ENCODE measurements around the gene CAV1. TPM values are rescaled to one million over a fixed set of nuclear protein-coding genes. Genes with fewer than 3 reads are reported as not detected.

Gene CAV1
- polyA plus RNA-seq, 4 donors, result 3.1 to 57.3 (median 25.6) TPM

DNA sequence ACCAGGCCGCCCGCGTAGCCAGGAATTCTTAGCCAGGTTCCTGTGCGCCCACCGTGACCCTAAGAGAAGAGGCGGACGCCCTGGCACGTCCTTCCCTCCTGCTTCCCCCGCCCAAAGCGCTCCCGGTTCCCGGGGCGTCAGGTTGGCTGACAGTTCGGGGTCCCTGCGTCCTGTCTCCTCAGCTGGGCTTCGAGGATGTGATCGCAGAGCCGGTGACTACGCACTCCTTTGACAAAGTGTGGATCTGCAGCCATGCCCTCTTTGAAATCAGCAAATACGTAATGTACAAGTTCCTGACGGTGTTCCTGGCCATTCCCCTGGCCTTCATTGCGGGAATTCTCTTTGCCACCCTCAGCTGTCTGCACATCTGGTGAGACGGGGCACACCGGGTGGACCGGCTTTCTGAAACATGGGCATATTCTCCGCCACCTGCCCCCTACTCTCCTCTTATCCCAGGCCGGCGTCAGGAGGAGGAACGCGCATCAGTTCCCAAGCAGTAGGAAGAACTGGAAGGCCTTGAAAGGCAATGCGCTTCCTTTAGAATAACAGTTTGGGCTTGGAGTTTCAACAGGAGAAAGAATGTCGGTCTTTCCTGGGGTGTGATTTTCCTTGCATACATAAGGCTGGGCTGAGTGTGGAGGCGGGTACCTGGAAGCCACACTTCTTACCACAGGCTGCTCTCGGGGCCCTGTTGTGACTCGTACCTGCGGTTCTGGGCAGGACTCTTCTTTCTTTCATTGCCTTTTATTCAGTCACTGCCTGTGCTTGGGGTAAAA lies 24.6 kb upstream of the CAV1 start:
- Histone ChIP-seq H3K4me3 (ENCODE audit: low read depth in 1 of 3, low read length in 3 of 3) (peak overlapping the region; percentile 39 to 72 (median 72)), H3K27me3 (ENCODE audit: control insufficient read depth in 3 of 3, insufficient read depth in 3 of 3, low read length in 3 of 3) (no peaks in the 10 kb centered on the region), H3K4me1 (ENCODE audit: control insufficient read depth in 3 of 3, insufficient read depth in 2 of 3, low read depth in 1 of 3, low read length in 2 of 3) (peaks cover 3 to 25% (median 4%) of the 10 kb centered on the region in 3 donors), H3K9me3 (ENCODE audit: control insufficient read depth in 2 of 2, insufficient read depth in 1 of 2, low read depth in 1 of 2, low read length in 1 of 2) (no peaks in the 10 kb centered on the region), H3K36me3 (ENCODE audit: control insufficient read depth in 3 of 3, insufficient read depth in 2 of 3, low read depth in 1 of 3, low read length in 3 of 3) (no peaks in the 10 kb centered on the region), H3K27ac (ENCODE audit: low read depth in 1 of 3, low read length in 2 of 3) (peak overlapping the region; percentile 68 to 86 (median 77))
- DNase-seq (peak; percentile 26 to 77), FAIRE-seq (no peak)
- WGBS, 3 donors, result 4 to 6% (median 6%) methylated on average over 33 to 36 of the region's 36 CpGs

DNA sequence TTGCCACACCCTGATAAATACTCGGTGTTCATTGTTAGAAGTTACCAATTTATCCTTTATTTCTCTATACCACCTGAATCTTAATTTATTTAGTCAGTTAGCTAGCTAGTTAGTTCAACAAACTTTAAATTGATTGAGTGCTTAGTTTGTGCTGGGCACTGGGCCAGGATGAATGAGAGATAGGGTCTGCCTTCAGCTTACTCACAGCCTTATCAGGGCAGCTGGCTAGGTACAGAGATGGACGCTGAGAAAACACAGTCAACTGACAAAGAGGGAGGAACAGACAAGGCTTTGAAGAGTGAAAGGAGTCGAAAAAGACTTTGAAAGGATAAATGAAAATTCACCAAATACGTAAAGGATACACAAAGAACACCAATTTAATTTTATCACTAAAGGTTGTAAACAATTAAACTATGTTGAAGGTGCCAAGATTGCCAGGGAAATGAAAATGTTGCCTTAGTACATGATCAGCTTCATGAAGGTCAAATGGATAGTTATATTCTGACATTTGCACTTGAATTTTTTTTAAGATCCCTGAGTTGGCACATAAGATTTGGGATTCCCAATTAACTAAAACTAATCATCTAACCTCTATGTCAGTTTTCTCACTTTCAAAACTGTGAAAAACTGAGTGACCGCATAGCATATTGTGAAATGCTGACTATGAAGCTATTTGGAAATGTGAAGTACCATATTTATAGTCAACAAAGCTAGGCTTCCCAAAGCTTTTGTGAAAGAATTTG lies 23.2 kb upstream of the CAV1 start:
- H3K27ac ChIP-seq (ENCODE audit: low read depth in 1 of 3, low read length in 2 of 3), result peak overlapping the region in 2 of 3 donors; percentile 41 to 45
- H3K9me3 ChIP-seq (ENCODE audit: control insufficient read depth in 2 of 2, insufficient read depth in 1 of 2, low read depth in 1 of 2, low read length in 1 of 2), result no peaks in the 10 kb centered on the region
- DNase-seq (peak; percentile 62 to 72), FAIRE-seq (no peak)
- peaks cover 3 to 25% (median 4%) of the 10 kb centered on the region in 3 donors for H3K4me1 ChIP-seq (ENCODE audit: control insufficient read depth in 3 of 3, insufficient read depth in 2 of 3, low read depth in 1 of 3, low read length in 2 of 3)
- H3K36me3 ChIP-seq (ENCODE audit: control insufficient read depth in 3 of 3, insufficient read depth in 2 of 3, low read depth in 1 of 3, low read length in 3 of 3), result peaks cover 0 to 2% (median 0%) of the 10 kb centered on the region in 3 donors
- 31 to 47% (median 38%) methylated on average over 5 of the region's 5 CpGs for WGBS, 3 donors
- peak overlapping the region in 1 of 3 donors; percentile 72 for H3K4me3 ChIP-seq (ENCODE audit: low read depth in 1 of 3, low read length in 3 of 3)
- no peaks in the 10 kb centered on the region for H3K27me3 ChIP-seq (ENCODE audit: control insufficient read depth in 3 of 3, insufficient read depth in 3 of 3, low read length in 3 of 3)

DNA sequence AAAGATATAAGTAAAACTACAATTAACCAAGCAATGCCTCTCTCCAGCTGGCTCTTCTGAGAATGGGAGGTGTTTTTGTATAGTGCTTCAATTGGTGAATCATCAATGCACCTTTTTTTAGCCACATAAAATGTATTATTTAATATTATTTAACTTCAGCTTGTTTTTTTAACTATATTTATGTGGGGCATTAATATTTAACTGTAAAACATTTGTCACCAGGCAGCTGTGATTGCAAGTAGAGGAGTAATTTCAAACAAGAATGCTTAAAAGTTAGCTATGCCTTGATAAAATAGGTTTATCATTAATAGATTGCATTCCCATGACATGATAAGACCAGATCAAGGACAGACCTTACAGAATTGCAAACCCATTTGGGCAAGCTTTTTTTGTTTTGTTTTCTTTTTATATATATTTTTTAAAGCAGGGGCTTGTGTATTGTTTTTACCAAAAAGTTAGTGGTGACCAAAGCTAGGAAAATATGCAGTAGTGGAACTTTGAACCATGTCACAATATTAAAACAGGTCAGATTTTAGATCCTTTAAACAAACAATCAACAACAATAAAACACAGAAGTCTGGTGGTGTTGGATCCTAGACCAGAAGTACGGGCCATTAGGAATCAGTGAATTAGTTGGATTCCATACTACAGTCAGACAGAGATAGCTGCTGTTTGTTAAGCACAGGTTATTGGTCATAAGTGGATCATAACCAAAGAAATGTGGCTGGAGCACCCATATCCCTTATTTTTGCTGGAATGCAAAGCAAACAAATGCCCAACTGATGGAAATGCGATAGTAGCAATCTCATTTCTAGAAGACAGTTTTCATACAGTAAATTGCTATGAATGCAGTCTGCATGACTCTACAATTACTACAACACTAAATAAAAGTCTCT lies 22.4 kb upstream of the CAV1 start:
- Histone ChIP-seq H3K27ac (ENCODE audit: low read depth in 1 of 3, low read length in 2 of 3) (peak overlapping the region in 1 of 3 donors; percentile 23), H3K4me3 (ENCODE audit: low read depth in 1 of 3, low read length in 3 of 3) (peak overlapping the region in 1 of 3 donors; percentile 30), H3K9me3 (ENCODE audit: control insufficient read depth in 2 of 2, insufficient read depth in 1 of 2, low read depth in 1 of 2, low read length in 1 of 2) (no peaks in the 10 kb centered on the region), H3K4me1 (ENCODE audit: control insufficient read depth in 3 of 3, insufficient read depth in 2 of 3, low read depth in 1 of 3, low read length in 2 of 3) (peaks cover 3 to 25% (median 4%) of the 10 kb centered on the region in 3 donors), H3K36me3 (ENCODE audit: control insufficient read depth in 3 of 3, insufficient read depth in 2 of 3, low read depth in 1 of 3, low read length in 3 of 3) (peaks cover 0 to 2% (median 0%) of the 10 kb centered on the region in 3 donors), H3K27me3 (ENCODE audit: control insufficient read depth in 3 of 3, insufficient read depth in 3 of 3, low read length in 3 of 3) (no peaks in the 10 kb centered on the region)
- WGBS, 3 donors, result 51 to 76% (median 67%) methylated on average over 2 of the region's 2 CpGs
- no peak for FAIRE-seq
- peak in 1 of 2 donors; percentile 30 for DNase-seq

DNA sequence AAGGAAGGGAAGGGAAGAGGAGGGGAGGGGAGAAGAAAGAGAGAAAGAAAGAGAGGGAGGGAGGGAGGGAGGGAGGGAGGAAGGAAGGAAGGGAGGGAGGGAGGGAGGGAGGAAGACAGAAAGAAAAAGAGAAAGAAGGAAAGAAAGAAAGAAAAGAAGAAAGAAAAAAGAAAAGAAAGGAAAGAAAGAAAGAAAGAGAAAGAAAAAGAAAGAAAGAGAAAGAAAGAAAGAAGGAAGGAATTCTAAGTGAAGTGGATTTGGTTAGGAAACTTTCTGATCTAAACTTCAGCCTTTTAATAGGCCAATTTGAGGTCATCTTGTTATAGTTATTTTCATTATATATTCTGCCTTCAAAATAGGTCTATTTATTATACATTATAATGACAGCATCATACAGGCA lies 21.0 kb upstream of the CAV1 start:
- Histone ChIP-seq H3K36me3 (ENCODE audit: control insufficient read depth in 3 of 3, insufficient read depth in 2 of 3, low read depth in 1 of 3, low read length in 3 of 3) (peaks cover 0 to 2% (median 0%) of the 10 kb centered on the region in 3 donors), H3K9me3 (ENCODE audit: control insufficient read depth in 2 of 2, insufficient read depth in 1 of 2, low read depth in 1 of 2, low read length in 1 of 2) (no peaks in the 10 kb centered on the region), H3K4me1 (ENCODE audit: control insufficient read depth in 3 of 3, insufficient read depth in 2 of 3, low read depth in 1 of 3, low read length in 2 of 3) (peaks cover 3 to 25% (median 4%) of the 10 kb centered on the region in 3 donors), H3K4me3 (ENCODE audit: low read depth in 1 of 3, low read length in 3 of 3) (no peak overlapping the region), H3K27me3 (ENCODE audit: control insufficient read depth in 3 of 3, insufficient read depth in 3 of 3, low read length in 3 of 3) (no peaks in the 10 kb centered on the region), H3K27ac (ENCODE audit: low read depth in 1 of 3, low read length in 2 of 3) (no peak overlapping the region)
- DNase-seq (no peak), FAIRE-seq (no peak)

DNA sequence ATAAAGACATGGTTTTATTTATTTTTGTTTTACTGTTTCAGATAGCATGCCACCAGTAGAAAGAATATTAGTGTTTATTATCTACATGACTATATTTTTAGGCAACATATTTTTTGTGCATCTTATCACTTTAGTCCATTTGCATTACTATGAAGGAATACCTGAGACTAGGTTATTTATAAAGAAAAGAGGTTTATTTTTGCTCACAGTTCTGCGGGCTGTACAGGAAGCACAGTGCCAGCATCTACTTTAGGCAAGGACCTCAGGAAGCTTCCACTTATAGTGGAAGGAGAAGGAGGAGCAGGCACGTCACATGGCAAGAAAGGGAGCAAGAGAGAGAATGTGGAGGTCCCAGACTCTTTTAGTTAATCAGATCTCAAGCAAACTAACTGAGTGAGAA lies 19.6 kb upstream of the CAV1 start:
- 56 to 95% (median 95%) methylated on average over 2 of the region's 2 CpGs for WGBS, 3 donors
- H3K27ac ChIP-seq (ENCODE audit: low read depth in 1 of 3, low read length in 2 of 3), result no peak overlapping the region
- no peak overlapping the region for H3K4me3 ChIP-seq (ENCODE audit: low read depth in 1 of 3, low read length in 3 of 3)
- peaks cover 0 to 2% (median 0%) of the 10 kb centered on the region in 3 donors for H3K36me3 ChIP-seq (ENCODE audit: control insufficient read depth in 3 of 3, insufficient read depth in 2 of 3, low read depth in 1 of 3, low read length in 3 of 3)
- no peak for FAIRE-seq
- H3K9me3 ChIP-seq (ENCODE audit: control insufficient read depth in 2 of 2, insufficient read depth in 1 of 2, low read depth in 1 of 2, low read length in 1 of 2), result no peaks in the 10 kb centered on the region
- peaks cover 3 to 20% (median 4%) of the 10 kb centered on the region in 3 donors for H3K4me1 ChIP-seq (ENCODE audit: control insufficient read depth in 3 of 3, insufficient read depth in 2 of 3, low read depth in 1 of 3, low read length in 2 of 3)
- no peak for DNase-seq
- no peaks in the 10 kb centered on the region for H3K27me3 ChIP-seq (ENCODE audit: control insufficient read depth in 3 of 3, insufficient read depth in 3 of 3, low read length in 3 of 3)

DNA sequence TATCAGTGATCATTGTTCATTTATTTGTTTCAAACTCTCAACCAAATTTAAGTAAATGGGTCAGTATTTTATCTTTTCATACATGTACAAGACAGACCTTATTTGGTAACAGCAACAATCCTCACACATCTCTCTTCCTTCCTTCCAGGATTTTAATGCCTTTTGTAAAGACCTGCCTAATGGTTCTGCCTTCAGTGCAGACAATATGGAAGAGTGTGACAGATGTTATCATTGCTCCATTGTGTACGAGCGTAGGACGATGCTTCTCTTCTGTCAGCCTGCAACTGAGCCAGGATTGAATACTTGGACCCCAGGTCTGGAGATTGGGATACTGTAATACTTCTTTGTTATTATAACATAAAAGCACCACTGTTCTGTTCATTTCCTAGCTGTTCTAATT lies 19.0 kb upstream of the CAV1 start:
- H3K27me3 ChIP-seq (ENCODE audit: control insufficient read depth in 3 of 3, insufficient read depth in 3 of 3, low read length in 3 of 3), result no peaks in the 10 kb centered on the region
- peaks cover 0 to 2% (median 0%) of the 10 kb centered on the region in 3 donors for H3K36me3 ChIP-seq (ENCODE audit: control insufficient read depth in 3 of 3, insufficient read depth in 2 of 3, low read depth in 1 of 3, low read length in 3 of 3)
- no peak overlapping the region for H3K27ac ChIP-seq (ENCODE audit: low read depth in 1 of 3, low read length in 2 of 3)
- peaks cover 0 to 18% (median 3%) of the 10 kb centered on the region in 3 donors for H3K4me1 ChIP-seq (ENCODE audit: control insufficient read depth in 3 of 3, insufficient read depth in 2 of 3, low read depth in 1 of 3, low read length in 2 of 3)
- FAIRE-seq, result no peak
- H3K4me3 ChIP-seq (ENCODE audit: low read depth in 1 of 3, low read length in 3 of 3), result no peak overlapping the region
- WGBS, 3 donors, result 88 to 95% (median 94%) methylated on average over 3 of the region's 3 CpGs
- DNase-seq, result no peak
- no peaks in the 10 kb centered on the region for H3K9me3 ChIP-seq (ENCODE audit: control insufficient read depth in 2 of 2, insufficient read depth in 1 of 2, low read depth in 1 of 2, low read length in 1 of 2)

DNA sequence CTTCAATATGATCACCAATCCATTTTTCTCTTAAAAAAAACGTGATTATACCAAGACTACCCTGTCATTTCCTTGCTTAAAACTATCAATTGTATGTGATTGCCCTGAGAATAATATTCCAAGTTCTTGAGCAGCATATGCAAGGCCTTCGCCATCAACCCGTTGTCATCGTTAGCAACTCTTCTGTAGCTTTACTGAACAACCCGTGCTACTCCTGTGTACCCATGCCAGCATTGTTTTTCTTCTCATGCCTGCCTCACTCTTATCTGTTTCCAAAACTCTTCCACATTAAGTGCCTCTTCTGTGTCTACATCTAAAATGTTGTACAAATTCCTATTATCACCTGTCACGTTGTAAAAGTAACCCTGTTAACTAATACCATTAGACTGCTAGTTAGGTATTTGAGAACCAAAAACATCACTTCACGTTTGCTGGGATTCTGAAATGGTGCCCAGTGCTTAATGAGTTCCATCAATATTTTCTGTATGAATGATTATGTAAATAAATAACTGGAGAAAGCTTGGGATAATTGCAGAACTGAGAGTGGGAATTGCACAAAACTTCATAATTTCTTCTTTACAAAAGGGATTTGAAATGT lies 14.8 kb upstream of the CAV1 start:
- Histone ChIP-seq H3K27me3 (ENCODE audit: control insufficient read depth in 3 of 3, insufficient read depth in 3 of 3, low read length in 3 of 3) (no peaks in the 10 kb centered on the region), H3K27ac (ENCODE audit: low read depth in 1 of 3, low read length in 2 of 3) (no peak overlapping the region), H3K9me3 (ENCODE audit: control insufficient read depth in 2 of 2, insufficient read depth in 1 of 2, low read depth in 1 of 2, low read length in 1 of 2) (no peaks in the 10 kb centered on the region), H3K4me1 (ENCODE audit: control insufficient read depth in 3 of 3, insufficient read depth in 2 of 3, low read depth in 1 of 3, low read length in 2 of 3) (peaks cover 0 to 2% (median 0%) of the 10 kb centered on the region in 3 donors), H3K4me3 (ENCODE audit: low read depth in 1 of 3, low read length in 3 of 3) (no peak overlapping the region), H3K36me3 (ENCODE audit: control insufficient read depth in 3 of 3, insufficient read depth in 2 of 3, low read depth in 1 of 3, low read length in 3 of 3) (peaks cover 0 to 2% (median 0%) of the 10 kb centered on the region in 3 donors)
- FAIRE-seq (no peak), DNase-seq (no peak)
- WGBS, 3 donors, result 83 to 87% (median 86%) methylated on average over 7 of the region's 7 CpGs
